Measurements from ENCODE around the gene GRIK4. TPM values are rescaled to one million over a fixed set of nuclear protein-coding genes. Genes with fewer than 3 reads are reported as not detected.
"Not testable (repeated sequence)": the region's sequence is repeated elsewhere in the genome, so short reads cannot be mapped to it uniquely, and the experiment has no call there.

GRIK4 gene
- polyA plus RNA-seq, 1 experiment: 0.55 TPM

- POLR2A ChIA-PET: no interaction called here
- TF ChIP-seq CTCF (IDR thresholded peaks at IDR 0.05; ENCODE audit: low read depth, low read length): no peak
- no peak for DNase-seq (ENCODE audit: low read depth, low spot score)
- Histone ChIP-seq H3K9me3 (ENCODE audit: control insufficient read depth, insufficient read depth, low read length) (no peaks in the 10 kb centered on the region; the same call in 1 of the 2 replicates), H3K4me3 (ENCODE audit: low read depth, low read length) (no peak overlapping the region), H3K27ac (ENCODE audit: low read depth, low read length) (no peak overlapping the region), H3K27me3 (ENCODE audit: control insufficient read depth, insufficient read depth, low read length) (peaks cover 13% of the 10 kb centered on the region)
- CTCF ChIA-PET: no interaction called here
These were observed 241.1 kb downstream of the GRIK4 start for GRCh38 chr11:120752668-120753067.

- CTCF ChIA-PET: interaction anchor here (1.0 kb wide), 1 partner anchor 14 kb away, joined by 3 read pairs; no protein-coding TSS in a partner anchor
- peaks cover 6% of the 10 kb centered on the region for H3K27me3 ChIP-seq (ENCODE audit: control insufficient read depth, insufficient read depth, low read length)
- no peak for DNase-seq (ENCODE audit: low read depth, low spot score)
- H3K9me3 ChIP-seq (ENCODE audit: control insufficient read depth, insufficient read depth, low read length): no peaks in the 10 kb centered on the region; the same call in 1 of the 2 replicates
- H3K4me3 ChIP-seq (ENCODE audit: low read depth, low read length): no peak overlapping the region
- H3K27ac ChIP-seq (ENCODE audit: low read depth, low read length): no peak overlapping the region
- no peak for TF ChIP-seq CTCF (IDR thresholded peaks at IDR 0.05; ENCODE audit: low read depth, low read length)
- POLR2A ChIA-PET: no interaction called here
These were observed 245.4 kb downstream of the GRIK4 start for GRCh38 chr11:120756931-120757330.

- ChIA-PET CTCF (interaction anchor here (1.1 kb wide), 1 partner anchor 13 kb away, joined by 3 read pairs; no protein-coding TSS in a partner anchor), POLR2A (no interaction called here)
- H3K4me3 ChIP-seq (ENCODE audit: low read depth, low read length): no peak overlapping the region
- H3K9me3 ChIP-seq (ENCODE audit: control insufficient read depth, insufficient read depth, low read length): no peaks in the 10 kb centered on the region; the same call in 1 of the 2 replicates
- H3K27ac ChIP-seq (ENCODE audit: low read depth, low read length): no peak overlapping the region
- TF ChIP-seq CTCF (IDR thresholded peaks at IDR 0.05; ENCODE audit: low read depth, low read length): no peak
- H3K27me3 ChIP-seq (ENCODE audit: control insufficient read depth, insufficient read depth, low read length): peaks cover 6% of the 10 kb centered on the region
- DNase-seq (ENCODE audit: low read depth, low spot score): no peak
These were observed 247.5 kb downstream of the GRIK4 start for GRCh38 chr11:120759046-120759445.

- CTCF ChIA-PET; POLR2A ChIA-PET; H3K27me3 ChIP-seq (ENCODE audit: control insufficient read depth, insufficient read depth, low read length); H3K27ac ChIP-seq (ENCODE audit: low read depth, low read length); H3K9me3 ChIP-seq (ENCODE audit: control insufficient read depth, insufficient read depth, low read length); DNase-seq (ENCODE audit: low read depth, low spot score); H3K4me3 ChIP-seq (ENCODE audit: low read depth, low read length): not testable (repeated sequence)
These were observed 254.2 kb downstream of the GRIK4 start for GRCh38 chr11:120765710-120766109.

GRCh38 chr11:120766318-120766717, 254.8 kb downstream of the GRIK4 start:
- CTCF ChIA-PET: no interaction called here
- TF ChIP-seq CTCF (IDR thresholded peaks at IDR 0.05; ENCODE audit: low read depth, low read length): no peak

More at GRCh38 chr11:120766318-120766717, 254.8 kb downstream of the GRIK4 start:
- no peaks in the 10 kb centered on the region; the same call in 1 of the 2 replicates for H3K9me3 ChIP-seq (ENCODE audit: control insufficient read depth, insufficient read depth, low read length)
- H3K27ac ChIP-seq (ENCODE audit: low read depth, low read length): no peak overlapping the region
- POLR2A ChIA-PET: no interaction called here
- H3K4me3 ChIP-seq (ENCODE audit: low read depth, low read length): no peak overlapping the region
- H3K27me3 ChIP-seq (ENCODE audit: control insufficient read depth, insufficient read depth, low read length): no peaks in the 10 kb centered on the region
- DNase-seq (ENCODE audit: low read depth, low spot score): no peak

Measured in AG04450 (cell line).